Measurements from ENCODE around the gene TFPI2. TPM values are rescaled to one million over a fixed set of nuclear protein-coding genes. Genes with fewer than 3 reads are reported as not detected.

TFPI2 gene
- total and polyA plus RNA-seq, 2 of the 4 experiments (the other 2 are of a cell fraction): 48.9 to 99.0 TPM

DNA sequence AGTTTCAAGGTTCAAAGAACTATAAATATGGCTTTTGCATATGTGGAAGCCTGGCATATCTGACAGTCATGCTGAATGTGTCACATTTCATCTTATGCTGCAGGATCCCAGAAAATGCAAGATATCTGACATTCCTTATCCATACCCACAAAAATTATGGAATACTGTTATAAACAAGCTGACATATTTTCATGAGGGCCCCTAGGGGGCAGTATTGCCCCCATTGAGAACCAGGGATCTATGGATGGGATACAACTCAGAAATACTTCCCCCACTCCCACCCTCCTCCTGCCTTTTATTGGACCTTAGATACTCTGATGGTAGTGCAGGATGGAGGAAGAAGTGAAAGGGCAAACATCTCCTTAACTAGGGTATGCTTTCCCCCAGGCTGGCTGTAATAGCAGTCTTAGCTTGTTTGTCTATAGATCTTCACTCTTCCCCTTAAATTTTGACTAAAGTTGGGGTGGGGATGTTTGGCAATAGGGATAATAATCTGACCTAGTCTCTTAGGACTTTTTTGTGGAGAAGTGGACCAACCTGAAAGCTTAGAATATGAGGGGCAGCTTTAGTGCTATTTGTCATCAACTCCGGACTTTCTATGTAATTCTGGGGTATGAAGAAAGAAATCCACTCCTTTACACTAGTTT is 12.3 kb upstream of the TFPI2 start (continued):
- peak; percentile 78 for TF ChIP-seq SMC3 (IDR thresholded peaks at IDR 0.05; ENCODE audit: low read depth, low read length)
- TF ChIP-seq BHLHE40 (IDR thresholded peaks at IDR 0.05; ENCODE audit: low read depth, low read length): no peak

DNA sequence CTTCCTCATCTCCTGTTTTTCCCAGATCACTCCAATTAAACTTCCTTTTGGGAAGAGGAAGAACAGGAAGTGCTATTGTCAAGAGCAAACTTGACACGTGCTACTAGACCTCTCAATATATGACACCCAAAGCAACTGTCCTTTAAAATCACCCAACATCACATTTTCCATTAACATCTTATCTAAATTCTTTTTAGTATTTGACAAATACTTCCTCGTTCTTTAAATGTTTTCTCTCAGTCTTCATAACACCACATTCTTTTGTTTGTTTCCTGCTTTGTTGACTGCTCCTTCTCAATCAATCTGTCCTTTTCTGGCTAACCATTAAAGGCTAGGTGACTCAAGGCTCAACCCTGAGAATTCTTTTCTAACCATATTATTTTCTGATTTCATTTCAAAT is 7.1 kb upstream of the TFPI2 start:
- Histone ChIP-seq H3K27me3 (ENCODE audit: control insufficient read depth, insufficient read depth, low read length) (no peaks in the 10 kb centered on the region; the same call in 1 of the 2 replicates), H3K9me3 (ENCODE audit: control insufficient read depth, insufficient read depth, low read length) (no peaks in the 10 kb centered on the region), H3K27ac (ENCODE audit: insufficient read depth, low read length) (no peak overlapping the region), H3K4me3 (ENCODE audit: insufficient read depth, low read depth, low read length) (no peak overlapping the region), H3K18ac (ENCODE audit: low read depth, low read length) (no peak overlapping the region), H2BK5ac (ENCODE audit: low read depth, low read length, poor library complexity, severe bottlenecking) (no peak overlapping the region), H3K14ac (replicated peaks; ENCODE audit: low read depth, low read length) (no peak overlapping the region), H4K8ac (ENCODE audit: low read depth in 2 of 2, low read length in 2 of 2) (no peak overlapping the region), H2AK5ac (ENCODE audit: low read depth, low read length) (no peak overlapping the region), H4K5ac (ENCODE audit: low read depth, low read length) (no peak overlapping the region), H3K4me1 (ENCODE audit: control insufficient read depth, insufficient read depth, low read length) (peaks cover 2% of the 10 kb centered on the region; the same call in 1 of the 2 replicates), H2BK15ac (ENCODE audit: low read depth, low read length) (no peak overlapping the region), H3K4me2 (ENCODE audit: low read depth, low read length) (no peak overlapping the region), H3K4ac (ENCODE audit: low read depth, low read length) (no peak overlapping the region), H3K36me3 (ENCODE audit: control insufficient read depth, insufficient read depth, low read length) (no peaks in the 10 kb centered on the region), H2AFZ (replicated peaks; ENCODE audit: low read length, poor library complexity) (no peak overlapping the region), H3K9me1 (ENCODE audit: insufficient read depth, low read length) (no peaks in the 10 kb centered on the region), H3K23ac (ENCODE audit: low read depth, low read length) (no peak overlapping the region), H4K20me1 (ENCODE audit: insufficient read depth, low read length) (no peaks in the 10 kb centered on the region), H2AK9ac (replicated peaks; ENCODE audit: low read depth, low read length, poor library complexity) (no peak overlapping the region), H2BK20ac (ENCODE audit: low read depth, low read length) (no peak overlapping the region), H3K56ac (ENCODE audit: extremely low read depth, insufficient read depth, low read length) (no peak overlapping the region), H3K79me1 (ENCODE audit: low read depth in 1 of 2, low read length in 2 of 2) (no peaks in the 10 kb centered on the region), H2BK120ac (ENCODE audit: low read depth, low read length) (no peak overlapping the region), H4K91ac (ENCODE audit: insufficient read depth, low read depth, low read length) (no peak overlapping the region), H3K9ac (ENCODE audit: low read depth, low read length) (no peak overlapping the region)
- intact Hi-C loops (cut with micrococcal nuclease): no loop called here
- TF ChIP-seq SMC3 (IDR thresholded peaks at IDR 0.05; ENCODE audit: low read depth, low read length) (no peak), RFX5 (IDR thresholded peaks at IDR 0.05; ENCODE audit: low read depth, low read length) (no peak), FOS (IDR thresholded peaks at IDR 0.05; ENCODE audit: low read depth, low read length) (no peak), NFE2L2 (IDR thresholded peaks at IDR 0.05; ENCODE audit: low read depth, low read length) (no peak)
- in situ Hi-C loops (cut with MboI; ENCODE audit: low sequenced_read_pairs): no loop called here
- no peak for DNase-seq
- WGBS, 2 experiments (ENCODE audit: extremely low coverage in 2 of 2, insufficient read length in 1 of 2): 100% methylated on average over 1 of the region's 2 CpGs; no CpG with 5 or more reads in 1 of the 2 experiments
- ChIA-PET POLR2A (ENCODE audit: unreplicated experiment) (no interaction called here), CTCF (no interaction called here)
- no peak for ATAC-seq (ENCODE audit: low read depth)
- dilution Hi-C loops (cut with HindIII; ENCODE audit: low sequenced_read_pairs, unreplicated experiment): no loop called here
- BruUV-seq (replicated peaks): no TSS peak
